GM23338 (cell line): Measurements from ENCODE around the gene IL17RB.

Source experiments
- CREB1 ChIP-seq: fragments of 250-450 bp; sonication (Bioruptor Pico); IDR thresholded peaks from 2 replicates; pipeline ENCODE4 v1.5.0; 2020; ENCODE audit warnings: low read depth, mild to moderate bottlenecking, moderate library complexity
- EZH2 ChIP-seq: fragments of 200-600 bp; sonication (generic); IDR thresholded peaks from one replicate; pipeline ENCODE4 v1.8.0; 2017; ENCODE audit warnings: antibody characterized with exemption, mild to moderate bottlenecking, low read depth; ENCODE audit not compliant: unreplicated experiment
- EZH2phosphoT487 ChIP-seq: fragments of 200-600 bp; sonication (generic); IDR thresholded peaks from one replicate; pipeline ENCODE4 v1.8.1; 2018; ENCODE audit warnings: antibody characterized with exemption; ENCODE audit not compliant: unreplicated experiment
- JUNB ChIP-seq: IDR thresholded peaks from one replicate; pipeline ENCODE4 v1.6.1; 2016; ENCODE audit warnings: antibody characterized with exemption; ENCODE audit not compliant: unreplicated experiment
- STAT1 ChIP-seq: IDR thresholded peaks from one replicate; pipeline ENCODE4 v1.6.1; 2016; ENCODE audit warnings: antibody characterized with exemption; ENCODE audit not compliant: unreplicated experiment
- TF ChIP-seq, protein P1 (sequence below), 2 experiments: fragments of 200-600 bp in 1 of 2; sonication (generic) in 1 of 2; conservative IDR thresholded peaks; 2 replicates each; pipeline versions ENCODE4 v1.5.1 to v1.6.1; 2016 to 2017; ENCODE audit warnings: antibody characterized with exemption in 2 of 2, low read depth in 2 of 2, mild to moderate bottlenecking in 2 of 2, moderate library complexity in 1 of 2

- TF ChIP-seq, protein P1, sequence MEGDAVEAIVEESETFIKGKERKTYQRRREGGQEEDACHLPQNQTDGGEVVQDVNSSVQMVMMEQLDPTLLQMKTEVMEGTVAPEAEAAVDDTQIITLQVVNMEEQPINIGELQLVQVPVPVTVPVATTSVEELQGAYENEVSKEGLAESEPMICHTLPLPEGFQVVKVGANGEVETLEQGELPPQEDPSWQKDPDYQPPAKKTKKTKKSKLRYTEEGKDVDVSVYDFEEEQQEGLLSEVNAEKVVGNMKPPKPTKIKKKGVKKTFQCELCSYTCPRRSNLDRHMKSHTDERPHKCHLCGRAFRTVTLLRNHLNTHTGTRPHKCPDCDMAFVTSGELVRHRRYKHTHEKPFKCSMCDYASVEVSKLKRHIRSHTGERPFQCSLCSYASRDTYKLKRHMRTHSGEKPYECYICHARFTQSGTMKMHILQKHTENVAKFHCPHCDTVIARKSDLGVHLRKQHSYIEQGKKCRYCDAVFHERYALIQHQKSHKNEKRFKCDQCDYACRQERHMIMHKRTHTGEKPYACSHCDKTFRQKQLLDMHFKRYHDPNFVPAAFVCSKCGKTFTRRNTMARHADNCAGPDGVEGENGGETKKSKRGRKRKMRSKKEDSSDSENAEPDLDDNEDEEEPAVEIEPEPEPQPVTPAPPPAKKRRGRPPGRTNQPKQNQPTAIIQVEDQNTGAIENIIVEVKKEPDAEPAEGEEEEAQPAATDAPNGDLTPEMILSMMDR (conservative IDR thresholded peaks at IDR 0.05; ENCODE audit: low read depth in 2 of 2): no peak
- TF ChIP-seq JUNB: no peak
- TF ChIP-seq EZH2: no peak
- no peak for TF ChIP-seq STAT1
- no peak for TF ChIP-seq CREB1 (CRISPR knock-in tag)
- no peak for TF ChIP-seq EZH2phosphoT487
Observed at GRCh38 chr3:53863145-53863544, 16.8 kb downstream of the IL17RB start.
